H1 (cell line): ENCODE results near the gene INSYN2A.

ENCODE experiments used
- CEBPB ChIP-seq: IDR thresholded peaks from 2 replicates; pipeline ENCODE4 v1.6.1; 2012; ENCODE audit warnings: low read depth, low read length
- CHD2 ChIP-seq: IDR thresholded peaks from 2 replicates; pipeline ENCODE4 v1.6.1; 2012; ENCODE audit warnings: low read length, improper control_type of control experiment
- EP300 ChIP-seq, 2 experiments: IDR thresholded peaks; 1 replicate in 1 of 2; 2 replicates in 1 of 2; pipeline ENCODE4 v1.6.1; 2011 to 2012; ENCODE audit warnings: low read depth in 2 of 2, low read length in 2 of 2, mild to moderate bottlenecking in 2 of 2, borderline replicate concordance in 1 of 2, inconsistent platforms in 1 of 2, moderate library complexity in 1 of 2
- EZH2 ChIP-seq: fragments of 200-600 bp; sonication (generic); IDR thresholded peaks from 2 replicates; pipeline ENCODE4 v1.7.1; 2012; ENCODE audit warnings: low read depth, mild to moderate bottlenecking, moderate library complexity, low read length, inconsistent platforms; ENCODE audit not compliant: severe bottlenecking
- NRF1 ChIP-seq: IDR thresholded peaks from 2 replicates; pipeline ENCODE4 v1.6.1; 2011; ENCODE audit warnings: mild to moderate bottlenecking, low read depth, low read length, improper control_type of control experiment
- POLR2A ChIP-seq, 2 experiments: IDR thresholded peaks; 1 replicate in 1 of 2; 2 replicates in 1 of 2; pipeline ENCODE4 v1.6.1; 2011; ENCODE audit warnings: low read depth in 2 of 2, low read length in 2 of 2, mild to moderate bottlenecking in 2 of 2; ENCODE audit errors: control extremely low read depth in 1 of 2
- POLR2AphosphoS5 ChIP-seq: IDR thresholded peaks from 2 replicates; pipeline ENCODE4 v1.6.1; 2011; ENCODE audit warnings: low read depth, low read length
- SIN3A ChIP-seq, 2 experiments: IDR thresholded peaks in 1 of 2; conservative IDR thresholded peaks in 1 of 2; 2 replicates each; pipeline ENCODE4 v1.6.1; 2011 to 2012; ENCODE audit warnings: low read length in 2 of 2, improper control_type of control experiment in 1 of 2, low read depth in 1 of 2, mild to moderate bottlenecking in 1 of 2
- SIRT6 ChIP-seq: IDR thresholded peaks from one replicate; pipeline ENCODE4 v1.7.1; 2012; ENCODE audit warnings: low read length, inconsistent platforms
- TAF7 ChIP-seq: optimal IDR thresholded peaks from 2 replicates; pipeline ENCODE3; 2011; ENCODE audit warnings: low read depth, mild to moderate bottlenecking, inconsistent platforms, low read length, moderate library complexity, borderline replicate concordance
- ZNF274 ChIP-seq: IDR thresholded peaks from 2 replicates; pipeline ENCODE4 v1.7.0; 2012; ENCODE audit warnings: low read length, borderline replicate concordance; ENCODE audit errors: extremely low read depth
- TF ChIP-seq, protein P1 (sequence below), 3 experiments: IDR thresholded peaks; 1 replicate in 2 of 3; 2 replicates in 1 of 3; pipeline versions ENCODE4 v1.5.1 to v1.6.1; 2011; ENCODE audit warnings: low read length in 3 of 3, mild to moderate bottlenecking in 3 of 3, inconsistent platforms in 2 of 3, low read depth in 1 of 3, moderate library complexity in 1 of 3; ENCODE audit not compliant: insufficient read depth in 1 of 3; ENCODE audit errors: control extremely low read depth in 1 of 3
- TF ChIP-seq, protein P2 (sequence below): IDR thresholded peaks from 2 replicates; pipeline ENCODE4 v1.6.1; 2011; ENCODE audit warnings: low read length, improper control_type of control experiment
- TF ChIP-seq, protein P3 (sequence below): IDR thresholded peaks from 2 replicates; pipeline ENCODE4 v1.6.1; 2012; ENCODE audit warnings: low read length, inconsistent platforms

DNA sequence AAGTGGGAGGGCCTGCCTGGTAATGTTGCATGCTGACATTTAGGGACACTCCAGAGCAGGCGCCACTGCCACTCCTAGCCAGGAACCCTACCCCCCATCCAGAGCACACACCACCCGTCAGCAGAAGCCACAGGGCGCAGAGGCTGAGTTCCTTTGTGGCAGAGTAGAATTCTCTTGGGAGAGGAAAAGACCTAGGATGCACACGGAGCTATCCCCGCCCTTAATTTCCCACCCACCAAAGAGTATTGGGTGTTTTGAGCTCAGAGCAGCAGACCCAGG is 702 bp upstream of the INSYN2A start:
- TF ChIP-seq, protein P1, sequence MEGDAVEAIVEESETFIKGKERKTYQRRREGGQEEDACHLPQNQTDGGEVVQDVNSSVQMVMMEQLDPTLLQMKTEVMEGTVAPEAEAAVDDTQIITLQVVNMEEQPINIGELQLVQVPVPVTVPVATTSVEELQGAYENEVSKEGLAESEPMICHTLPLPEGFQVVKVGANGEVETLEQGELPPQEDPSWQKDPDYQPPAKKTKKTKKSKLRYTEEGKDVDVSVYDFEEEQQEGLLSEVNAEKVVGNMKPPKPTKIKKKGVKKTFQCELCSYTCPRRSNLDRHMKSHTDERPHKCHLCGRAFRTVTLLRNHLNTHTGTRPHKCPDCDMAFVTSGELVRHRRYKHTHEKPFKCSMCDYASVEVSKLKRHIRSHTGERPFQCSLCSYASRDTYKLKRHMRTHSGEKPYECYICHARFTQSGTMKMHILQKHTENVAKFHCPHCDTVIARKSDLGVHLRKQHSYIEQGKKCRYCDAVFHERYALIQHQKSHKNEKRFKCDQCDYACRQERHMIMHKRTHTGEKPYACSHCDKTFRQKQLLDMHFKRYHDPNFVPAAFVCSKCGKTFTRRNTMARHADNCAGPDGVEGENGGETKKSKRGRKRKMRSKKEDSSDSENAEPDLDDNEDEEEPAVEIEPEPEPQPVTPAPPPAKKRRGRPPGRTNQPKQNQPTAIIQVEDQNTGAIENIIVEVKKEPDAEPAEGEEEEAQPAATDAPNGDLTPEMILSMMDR (IDR thresholded peaks at IDR 0.05; ENCODE audit: control extremely low read depth in 1 of 3, insufficient read depth in 1 of 3, low read depth in 1 of 3, low read length in 3 of 3): no peak
- no peak for TF ChIP-seq SIN3A (conservative IDR thresholded peaks at IDR 0.05 in 1 of 2, IDR thresholded peaks at IDR 0.05 in 1 of 2; ENCODE audit: low read depth in 1 of 2, low read length in 2 of 2)
- no peak for TF ChIP-seq SIRT6
- TF ChIP-seq POLR2A (IDR thresholded peaks at IDR 0.05; ENCODE audit: control extremely low read depth in 1 of 2, low read depth in 2 of 2, low read length in 2 of 2): no peak
- no peak for TF ChIP-seq NRF1
- TF ChIP-seq, protein P2, sequence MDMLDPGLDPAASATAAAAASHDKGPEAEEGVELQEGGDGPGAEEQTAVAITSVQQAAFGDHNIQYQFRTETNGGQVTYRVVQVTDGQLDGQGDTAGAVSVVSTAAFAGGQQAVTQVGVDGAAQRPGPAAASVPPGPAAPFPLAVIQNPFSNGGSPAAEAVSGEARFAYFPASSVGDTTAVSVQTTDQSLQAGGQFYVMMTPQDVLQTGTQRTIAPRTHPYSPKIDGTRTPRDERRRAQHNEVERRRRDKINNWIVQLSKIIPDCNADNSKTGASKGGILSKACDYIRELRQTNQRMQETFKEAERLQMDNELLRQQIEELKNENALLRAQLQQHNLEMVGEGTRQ: no peak
- TF ChIP-seq EZH2: no peak
- TF ChIP-seq CHD2: no peak
- TF ChIP-seq CEBPB: no peak
- TF ChIP-seq TAF7: no peak
- no peak for TF ChIP-seq EP300 (IDR thresholded peaks at IDR 0.05; ENCODE audit: borderline replicate concordance in 1 of 2, low read depth in 2 of 2, low read length in 2 of 2)
- TF ChIP-seq, protein P3, sequence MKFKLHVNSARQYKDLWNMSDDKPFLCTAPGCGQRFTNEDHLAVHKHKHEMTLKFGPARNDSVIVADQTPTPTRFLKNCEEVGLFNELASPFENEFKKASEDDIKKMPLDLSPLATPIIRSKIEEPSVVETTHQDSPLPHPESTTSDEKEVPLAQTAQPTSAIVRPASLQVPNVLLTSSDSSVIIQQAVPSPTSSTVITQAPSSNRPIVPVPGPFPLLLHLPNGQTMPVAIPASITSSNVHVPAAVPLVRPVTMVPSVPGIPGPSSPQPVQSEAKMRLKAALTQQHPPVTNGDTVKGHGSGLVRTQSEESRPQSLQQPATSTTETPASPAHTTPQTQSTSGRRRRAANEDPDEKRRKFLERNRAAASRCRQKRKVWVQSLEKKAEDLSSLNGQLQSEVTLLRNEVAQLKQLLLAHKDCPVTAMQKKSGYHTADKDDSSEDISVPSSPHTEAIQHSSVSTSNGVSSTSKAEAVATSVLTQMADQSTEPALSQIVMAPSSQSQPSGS: no peak
- no peak for TF ChIP-seq POLR2AphosphoS5
- no peak for TF ChIP-seq ZNF274
